Stimulated activated CD8-positive, alpha-beta memory T cell treated with anti-CD3 and anti-CD28 coated beads, Interleukin-4, amount 100 ng/mL, for 4 hours (primary cell): Measurements from ENCODE around the gene SMG6.
"Not testable (repeated sequence)": the region's sequence is repeated elsewhere in the genome, so short reads cannot be mapped to it uniquely, and the experiment has no call there.

Source experiments
- DNase-seq, 2 donors: peaks; one replicate each; pipeline ENCODE4 v3.0.0-alpha.2; 2020; ENCODE audit warnings: low read depth in 2 of 2, low spot score in 1 of 2

SMG6 gene

GRCh38 chr17:2303204-2304188 is at the start of gene SMG6, which contains the start of gene SRR:
TSS of gene SMG6 (minus strand) at chr17:2303785. CDS start at chr17:2303720, 65 bp downstream.
TSS of gene SRR (plus strand) at chr17:2303950. CDS start at chr17:2315561, 11,611 bp downstream.
- DNase-seq: peak; percentile 88 to 91

GRCh38 chr17:2351269-2351668 is 47.7 kb upstream of the SMG6 start:
- DNase-seq: no peak

- DNase-seq: no peak
These were observed 44.5 kb upstream of the SMG6 start for GRCh38 chr17:2347805-2348685.

- no peak for DNase-seq
These were observed 42.9 kb upstream of the SMG6 start for GRCh38 chr17:2346475-2346874.

GRCh38 chr17:2344528-2344927 is 40.9 kb upstream of the SMG6 start:
- no peak for DNase-seq

- DNase-seq: no peak
These were observed 39.8 kb upstream of the SMG6 start for GRCh38 chr17:2343421-2343820.

- no peak for DNase-seq
These were observed 34.7 kb upstream of the SMG6 start for GRCh38 chr17:2338315-2338657.

GRCh38 chr17:2337544-2338314 is 34.1 kb upstream of the SMG6 start:
- no peak for DNase-seq

GRCh38 chr17:2336852-2337543 is 33.4 kb upstream of the SMG6 start, which contains the start of gene SGSM2:
TSS of gene SGSM2 (plus strand) at chr17:2337501. CDS start at chr17:2337689, 188 bp downstream.
- DNase-seq: peak in 1 of 2 donors; percentile 47

GRCh38 chr17:2336215-2336851 is 32.7 kb upstream of the SMG6 start, which contains the start of gene TSR1:
TSS of gene TSR1 (minus strand) at chr17:2336457. CDS start at chr17:2336427, 30 bp downstream.
- DNase-seq: peak; percentile 65 to 77

GRCh38 chr17:2335726-2336214 is 32.2 kb upstream of the SMG6 start:
- no peak for DNase-seq

- no peak for DNase-seq
These were observed 27.7 kb upstream of the SMG6 start for GRCh38 chr17:2331303-2331702.

GRCh38 chr17:2323629-2324314 is 20.2 kb upstream of the SMG6 start:
- no peak for DNase-seq

GRCh38 chr17:2321399-2321798 is 17.8 kb upstream of the SMG6 start:
- DNase-seq: no peak

GRCh38 chr17:2319051-2319450 is 15.5 kb upstream of the SMG6 start:
- no peak for DNase-seq

GRCh38 chr17:2317796-2318195 is 14.2 kb upstream of the SMG6 start:
- no peak for DNase-seq

GRCh38 chr17:2316916-2317205 is 13.3 kb upstream of the SMG6 start:
- not testable (repeated sequence) for DNase-seq

- DNase-seq: no peak
These were observed 9.2 kb upstream of the SMG6 start for GRCh38 chr17:2312736-2313135.
